Astrocyte (in vitro differentiated cells and primary cell): ENCODE measurements around the gene NET1. TPM values are rescaled to one million over a fixed set of nuclear protein-coding genes. Genes with fewer than 3 reads are reported as not detected.

ENCODE experiments used
- DNase-seq: peaks from one replicate; pipeline ENCODE4 v3.0.0-alpha.2; 2010; ENCODE audit warnings: low read depth
- FAIRE-seq: peaks from 2 replicates; lab custom pipeline; 2011; peaks lifted over from hg19 to GRCh38; lab: Jason Lieb, UNC
- H2AFZ ChIP-seq: 2 replicates; pipeline ENCODE4 v1.6.0; 2012; ENCODE audit warnings: low read depth, low read length, inconsistent platforms
- H3K27ac ChIP-seq: 2 replicates; pipeline ENCODE4 v1.5.1; 2011; ENCODE audit warnings: low read depth, low read length, inconsistent platforms
- H3K27me3 ChIP-seq: 2 replicates; pipeline ENCODE4 v1.6.0; 2011; ENCODE audit warnings: low read length, inconsistent platforms; ENCODE audit not compliant: insufficient read depth
- H3K36me3 ChIP-seq: 2 replicates; pipeline ENCODE4 v1.5.1; 2011; ENCODE audit warnings: low read length, inconsistent platforms; ENCODE audit not compliant: insufficient read depth
- H3K4me1 ChIP-seq: 2 replicates; pipeline ENCODE4 v1.5.1; 2011; ENCODE audit warnings: low read length, inconsistent platforms; ENCODE audit not compliant: insufficient read depth
- H3K4me2 ChIP-seq: 2 replicates; pipeline ENCODE4 v1.6.0; 2012; ENCODE audit warnings: low read length, inconsistent platforms
- H3K4me3 ChIP-seq: 2 replicates; pipeline ENCODE4 v1.5.1; 2011; ENCODE audit warnings: low read depth, mild to moderate bottlenecking, low read length, inconsistent platforms; ENCODE audit not compliant: insufficient read depth
- H3K79me2 ChIP-seq: 2 replicates; pipeline ENCODE4 v1.6.0; 2012; ENCODE audit warnings: mild to moderate bottlenecking, low read length, inconsistent platforms; ENCODE audit not compliant: insufficient read depth
- H3K9ac ChIP-seq: 2 replicates; pipeline ENCODE4 v1.6.0; 2012; ENCODE audit warnings: mild to moderate bottlenecking, low read length, inconsistent platforms
- H3K9me3 ChIP-seq: 2 replicates; pipeline ENCODE4 v1.5.1; 2012; ENCODE audit warnings: low read depth, mild to moderate bottlenecking, low read length, inconsistent platforms; ENCODE audit not compliant: insufficient read depth
- H4K20me1 ChIP-seq: 2 replicates; pipeline ENCODE4 v1.6.0; 2012; ENCODE audit warnings: low read length, inconsistent platforms; ENCODE audit not compliant: insufficient read depth
- H3K27ac Mint-ChIP-seq: one replicate; pipeline ENCODE4 v1.8.0; 2021; ENCODE audit warnings: mild to moderate bottlenecking, mixed read lengths; ENCODE audit not compliant: unreplicated experiment
- H3K27me3 Mint-ChIP-seq: one replicate; pipeline ENCODE4 v1.8.0; 2021; ENCODE audit warnings: low read depth, mixed read lengths; ENCODE audit not compliant: unreplicated experiment
- H3K36me3 Mint-ChIP-seq: one replicate; pipeline ENCODE4 v1.8.0; 2021; ENCODE audit warnings: low read depth, mixed read lengths; ENCODE audit not compliant: unreplicated experiment
- H3K4me1 Mint-ChIP-seq: one replicate; pipeline ENCODE4 v1.8.0; 2021; ENCODE audit warnings: low read depth, mixed read lengths; ENCODE audit not compliant: unreplicated experiment
- H3K4me3 Mint-ChIP-seq: one replicate; pipeline ENCODE4 v1.8.0; 2021; ENCODE audit warnings: mild to moderate bottlenecking, moderate library complexity, mixed read lengths; ENCODE audit not compliant: unreplicated experiment
- H3K9me3 Mint-ChIP-seq: one replicate; pipeline ENCODE4 v1.8.0; 2021; ENCODE audit warnings: mild to moderate bottlenecking, mixed read lengths; ENCODE audit not compliant: unreplicated experiment
- CTCF ChIP-seq: IDR thresholded peaks from 2 replicates; pipeline ENCODE4 v1.5.1; 2011; ENCODE audit warnings: low read depth, mild to moderate bottlenecking, inconsistent platforms, low read length, moderate library complexity; ENCODE audit not compliant: insufficient read depth
- EZH2 ChIP-seq: IDR thresholded peaks from 2 replicates; pipeline ENCODE4 v1.6.1; 2012; ENCODE audit warnings: mild to moderate bottlenecking, low read length, inconsistent platforms; ENCODE audit not compliant: insufficient read depth
- total RNA-seq: library from RNA; stranded (reverse); gene quantifications from 2 replicates; pipeline ENCODE4 v1.2.1, GENCODE V29; 2021

The NET1 gene
- total RNA-seq, 1 donor from 2014 or later: 43.5 TPM

GRCh38 chr10:5478694-5479305, 66.4 kb downstream of the NET1 start:
- no peak overlapping the region for H3K4me3 Mint-ChIP-seq
- no peak overlapping the region for H3K4me2 ChIP-seq
- no peak for DNase-seq

GRCh38 chr10:5479481-5480161, 67.3 kb downstream of the NET1 start:
- H3K27me3 ChIP-seq: no peaks in the 10 kb centered on the region
- peaks cover 2% of the 10 kb centered on the region for H3K36me3 Mint-ChIP-seq
- peaks cover 3% of the 10 kb centered on the region for H3K4me1 Mint-ChIP-seq
- no peak for TF ChIP-seq EZH2
- TF ChIP-seq CTCF: no peak
- H3K4me3 Mint-ChIP-seq: no peak overlapping the region
- H3K36me3 ChIP-seq: no peaks in the 10 kb centered on the region
- FAIRE-seq (no peak), DNase-seq (no peak)
- H3K27ac ChIP-seq: no peak overlapping the region
- no peaks in the 10 kb centered on the region for H3K9me3 Mint-ChIP-seq
- H4K20me1 ChIP-seq: no peaks in the 10 kb centered on the region
- H3K79me2 ChIP-seq: no peaks in the 10 kb centered on the region
- peaks cover 2% of the 10 kb centered on the region for H3K9me3 ChIP-seq
- H3K27ac Mint-ChIP-seq: no peak overlapping the region
- H3K9ac ChIP-seq: no peak overlapping the region
- H3K27me3 Mint-ChIP-seq: peaks cover 25% of the 10 kb centered on the region
- H2AFZ ChIP-seq: no peak overlapping the region
- H3K4me3 ChIP-seq: no peak overlapping the region
- H3K4me2 ChIP-seq: no peak overlapping the region
- H3K4me1 ChIP-seq: no peaks in the 10 kb centered on the region

More at GRCh38 chr10:5478694-5479305, 66.4 kb downstream of the NET1 start:
- H3K4me1 Mint-ChIP-seq: peaks cover 3% of the 10 kb centered on the region
- Histone ChIP-seq H2AFZ (no peak overlapping the region), H4K20me1 (no peaks in the 10 kb centered on the region), H3K4me1 (no peaks in the 10 kb centered on the region), H3K27ac (no peak overlapping the region), H3K27me3 (no peaks in the 10 kb centered on the region), H3K79me2 (no peaks in the 10 kb centered on the region), H3K9ac (no peak overlapping the region), H3K36me3 (no peaks in the 10 kb centered on the region), H3K4me3 (no peak overlapping the region), H3K9me3 (no peaks in the 10 kb centered on the region)
- no peak for TF ChIP-seq CTCF
- no peak for TF ChIP-seq EZH2
- H3K27ac Mint-ChIP-seq: no peak overlapping the region
- FAIRE-seq: no peak
- peaks cover 1% of the 10 kb centered on the region for H3K9me3 Mint-ChIP-seq
- peaks cover 25% of the 10 kb centered on the region for H3K27me3 Mint-ChIP-seq
- H3K36me3 Mint-ChIP-seq: peaks cover 2% of the 10 kb centered on the region
